Neural cell (in vitro differentiated cells): ENCODE data around the gene UTY. TPM values are rescaled to one million over a fixed set of nuclear protein-coding genes. Genes with fewer than 3 reads are reported as not detected.

Experiments
- H2AFZ ChIP-seq: fragments of 200-600, 300-800 bp; sonication (generic), shearing (Covaris generic); 2 replicates; pipeline ENCODE4 v1.6.0; 2014; ENCODE audit warnings: low read depth, mild to moderate bottlenecking, antibody characterized with exemption, low read length, moderate library complexity
- H3F3A ChIP-seq: fragments of 200-600 bp; shearing (Covaris generic); 2 replicates; pipeline ENCODE4 v1.6.1; 2016; ENCODE audit warnings: mild to moderate bottlenecking, moderate library complexity, mixed read lengths, antibody characterized with exemption, low read length; ENCODE audit not compliant: insufficient read depth, poor library complexity, severe bottlenecking
- H3K27ac ChIP-seq: fragments of 200-600, 300-800 bp; sonication (generic), shearing (Covaris generic); 2 replicates; pipeline ENCODE4 v1.5.1; 2014; ENCODE audit warnings: mild to moderate bottlenecking, low read length, moderate library complexity
- H3K27me3 ChIP-seq: fragments of 300-800, 200-600 bp; sonication (generic), shearing (Covaris generic); 2 replicates; pipeline ENCODE4 v1.6.0; 2014; ENCODE audit warnings: mild to moderate bottlenecking, low read depth, low read length, moderate library complexity; ENCODE audit not compliant: insufficient read depth
- H3K36me3 ChIP-seq: fragments of 300-800, 200-600 bp; sonication (generic), shearing (Covaris generic); 2 replicates; pipeline ENCODE4 v1.5.1; 2014; ENCODE audit warnings: mild to moderate bottlenecking, antibody characterized with exemption, low read length, moderate library complexity; ENCODE audit not compliant: insufficient read depth
- H3K4me2 ChIP-seq: fragments of 300-800, 200-600 bp; sonication (generic), shearing (Covaris generic); 2 replicates; pipeline ENCODE4 v1.6.0; 2014; ENCODE audit warnings: mild to moderate bottlenecking, low read length
- H3K4me3 ChIP-seq: fragments of 300-800, 200-600 bp; sonication (generic), shearing (Covaris generic); 2 replicates; pipeline ENCODE4 v1.5.1; 2014; ENCODE audit warnings: mild to moderate bottlenecking, low read length, moderate library complexity
- H3K79me2 ChIP-seq: fragments of 200-600 bp; shearing (Covaris generic); replicated peaks from 2 replicates; pipeline ENCODE4 v1.6.0; 2014; ENCODE audit warnings: mild to moderate bottlenecking, low read length, moderate library complexity; ENCODE audit not compliant: insufficient read depth
- H3K9ac ChIP-seq: fragments of 300-800, 200-600 bp; sonication (generic), shearing (Covaris generic); 2 replicates; pipeline ENCODE4 v1.6.1; 2016; ENCODE audit warnings: mild to moderate bottlenecking, low read length, mixed read lengths
- H3K9me2 ChIP-seq: fragments of 200-600 bp; shearing (Covaris generic); 2 replicates; pipeline ENCODE4 v1.6.1; 2016; ENCODE audit warnings: mild to moderate bottlenecking, low read length, mixed read lengths; ENCODE audit not compliant: insufficient read depth
- H3K9me3 ChIP-seq: fragments of 200-600, 300-800 bp; sonication (generic), shearing (Covaris generic); 2 replicates; pipeline ENCODE4 v1.6.1; 2016; ENCODE audit warnings: mild to moderate bottlenecking, mixed run types, low read length, moderate library complexity, mixed read lengths
- H4K20me1 ChIP-seq: fragments of 200-600 bp; shearing (Covaris generic); 2 replicates; pipeline ENCODE4 v1.6.1; 2016; ENCODE audit warnings: mild to moderate bottlenecking, mixed run types; ENCODE audit not compliant: insufficient read depth
- EP300 ChIP-seq: fragments of 450-650 bp; conservative IDR thresholded peaks from 2 replicates; pipeline ENCODE4 v1.6.1; 2014; ENCODE audit warnings: antibody characterized with exemption, mild to moderate bottlenecking, moderate library complexity; ENCODE audit not compliant: poor library complexity, severe bottlenecking
- EZH2 ChIP-seq: fragments of 200-600, 300-800 bp; shearing (Covaris generic), sonication (generic); IDR thresholded peaks from 2 replicates; pipeline ENCODE4 v1.6.1; 2014; ENCODE audit warnings: antibody characterized with exemption, low read length, borderline replicate concordance, mild to moderate bottlenecking; ENCODE audit not compliant: insufficient read depth, poor library complexity, severe bottlenecking
- MXI1 ChIP-seq: fragments of 450-650 bp; conservative IDR thresholded peaks from 2 replicates; pipeline ENCODE4 v1.6.1; 2014; ENCODE audit warnings: antibody characterized with exemption, mild to moderate bottlenecking; ENCODE audit not compliant: poor library complexity, severe bottlenecking
- POLR2AphosphoS5 ChIP-seq: IDR thresholded peaks from 2 replicates; pipeline ENCODE4 v1.6.1; 2012
- RAD21 ChIP-seq: fragments of 450-650 bp; conservative IDR thresholded peaks from 2 replicates; pipeline ENCODE4 v1.6.1; 2014; ENCODE audit warnings: antibody characterized with exemption, mild to moderate bottlenecking, moderate library complexity
- REST ChIP-seq: IDR thresholded peaks from 2 replicates; pipeline ENCODE4 v1.6.1; 2012; ENCODE audit warnings: borderline replicate concordance
- SMC3 ChIP-seq: fragments of 450-650 bp; conservative IDR thresholded peaks from 2 replicates; pipeline ENCODE4 v1.6.1; 2014; ENCODE audit warnings: antibody characterized with exemption, mild to moderate bottlenecking, moderate library complexity; ENCODE audit not compliant: poor library complexity
- TAF1 ChIP-seq: IDR thresholded peaks from 2 replicates; pipeline ENCODE4 v1.6.1; 2012; ENCODE audit warnings: low read depth
- polyA plus RNA-seq: library from polyadenylated mRNA; depleted of rRNA; stranded (reverse); fragments of >200 nt; gene quantifications from 2 replicates; pipeline ENCODE4 v1.2.3, GENCODE V29; 2014
- TF ChIP-seq, protein P1 (sequence below): fragments of 450-650 bp; IDR thresholded peaks from 2 replicates; pipeline ENCODE4 v1.5.1; 2014; ENCODE audit warnings: antibody characterized with exemption, mild to moderate bottlenecking, moderate library complexity; ENCODE audit not compliant: poor library complexity, severe bottlenecking

UTY gene
- polyA plus RNA-seq, 1 donor from 2014 or later: 17.5 TPM

DNA sequence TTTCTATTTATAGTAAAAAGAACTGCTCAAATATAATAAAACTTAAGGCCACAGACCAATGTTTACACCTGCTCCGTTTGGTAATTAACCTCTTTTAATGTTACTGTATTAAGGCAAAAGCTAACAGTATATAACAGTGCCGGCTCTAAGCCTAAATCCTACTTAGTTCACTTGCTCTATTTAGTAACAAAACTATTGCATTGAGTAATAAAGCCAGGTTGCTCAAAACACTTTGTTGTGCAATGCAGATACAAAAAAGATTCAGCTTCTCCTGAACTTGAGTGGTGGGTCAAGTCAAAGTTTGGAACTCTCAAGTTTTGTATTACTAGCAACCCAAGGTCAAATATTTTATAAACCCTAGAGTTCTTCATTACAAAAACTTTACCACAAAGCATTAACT lies 116.2 kb downstream of the UTY start:
- Histone ChIP-seq H2AFZ (no peak overlapping the region), H3F3A (no peaks in the 10 kb centered on the region), H3K27me3 (no peaks in the 10 kb centered on the region), H3K9me3 (no peaks in the 10 kb centered on the region), H3K4me3 (no peak overlapping the region), H3K27ac (no peak overlapping the region), H3K79me2 (no peaks in the 10 kb centered on the region), H4K20me1 (no peaks in the 10 kb centered on the region), H3K36me3 (no peaks in the 10 kb centered on the region), H3K9ac (no peak overlapping the region), H3K9me2 (no peaks in the 10 kb centered on the region), H3K4me2 (no peak overlapping the region)
- TF ChIP-seq RAD21: no peak
- no peak for TF ChIP-seq EP300
- TF ChIP-seq MXI1: no peak
- no peak for TF ChIP-seq TAF1
- no peak for TF ChIP-seq POLR2AphosphoS5
- TF ChIP-seq, protein P1, sequence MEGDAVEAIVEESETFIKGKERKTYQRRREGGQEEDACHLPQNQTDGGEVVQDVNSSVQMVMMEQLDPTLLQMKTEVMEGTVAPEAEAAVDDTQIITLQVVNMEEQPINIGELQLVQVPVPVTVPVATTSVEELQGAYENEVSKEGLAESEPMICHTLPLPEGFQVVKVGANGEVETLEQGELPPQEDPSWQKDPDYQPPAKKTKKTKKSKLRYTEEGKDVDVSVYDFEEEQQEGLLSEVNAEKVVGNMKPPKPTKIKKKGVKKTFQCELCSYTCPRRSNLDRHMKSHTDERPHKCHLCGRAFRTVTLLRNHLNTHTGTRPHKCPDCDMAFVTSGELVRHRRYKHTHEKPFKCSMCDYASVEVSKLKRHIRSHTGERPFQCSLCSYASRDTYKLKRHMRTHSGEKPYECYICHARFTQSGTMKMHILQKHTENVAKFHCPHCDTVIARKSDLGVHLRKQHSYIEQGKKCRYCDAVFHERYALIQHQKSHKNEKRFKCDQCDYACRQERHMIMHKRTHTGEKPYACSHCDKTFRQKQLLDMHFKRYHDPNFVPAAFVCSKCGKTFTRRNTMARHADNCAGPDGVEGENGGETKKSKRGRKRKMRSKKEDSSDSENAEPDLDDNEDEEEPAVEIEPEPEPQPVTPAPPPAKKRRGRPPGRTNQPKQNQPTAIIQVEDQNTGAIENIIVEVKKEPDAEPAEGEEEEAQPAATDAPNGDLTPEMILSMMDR: no peak
- TF ChIP-seq EZH2: no peak
- TF ChIP-seq SMC3: no peak
- TF ChIP-seq REST: no peak

DNA sequence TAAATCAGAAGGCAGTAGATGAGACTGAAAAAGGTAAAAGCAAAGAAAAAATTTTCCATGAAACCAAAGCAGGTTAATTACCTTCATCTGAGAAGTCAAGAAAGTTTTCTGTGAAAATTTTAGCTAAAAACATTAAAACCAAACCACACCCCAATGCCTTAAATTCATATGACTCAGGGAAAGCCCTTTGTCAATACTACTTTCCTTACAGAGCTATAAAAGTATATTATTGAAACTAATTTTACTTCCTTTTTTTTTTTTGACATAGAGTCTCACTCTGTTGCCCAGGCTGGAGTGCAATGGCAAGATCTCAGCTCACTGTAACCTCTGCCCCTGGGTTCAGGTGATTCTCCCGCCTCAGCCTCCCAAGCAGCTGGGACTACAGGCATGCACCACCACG lies 117.2 kb downstream of the UTY start:
- no peak overlapping the region for H3K27ac ChIP-seq
- H3K79me2 ChIP-seq: no peaks in the 10 kb centered on the region
- no peaks in the 10 kb centered on the region for H3K36me3 ChIP-seq
- no peak overlapping the region for H3K9ac ChIP-seq
- H3K4me2 ChIP-seq: no peak overlapping the region
- no peaks in the 10 kb centered on the region for H3K9me3 ChIP-seq
- H3F3A ChIP-seq: no peaks in the 10 kb centered on the region
- H3K9me2 ChIP-seq: no peaks in the 10 kb centered on the region
- no peak overlapping the region for H2AFZ ChIP-seq
- no peaks in the 10 kb centered on the region for H4K20me1 ChIP-seq
- no peak for TF ChIP-seq RAD21
- no peak for TF ChIP-seq SMC3
- TF ChIP-seq, protein P1: no peak
- TF ChIP-seq POLR2AphosphoS5: no peak
- no peak for TF ChIP-seq EZH2
- TF ChIP-seq EP300: no peak
- no peak for TF ChIP-seq REST
- TF ChIP-seq MXI1: no peak
- no peak overlapping the region for H3K4me3 ChIP-seq
- H3K27me3 ChIP-seq: no peaks in the 10 kb centered on the region
